Measurements from ENCODE around the gene CRYBG2. TPM values are rescaled to one million over a fixed set of nuclear protein-coding genes. Genes with fewer than 3 reads are reported as not detected.
"Not testable (repeated sequence)": the region's sequence is repeated elsewhere in the genome, so short reads cannot be mapped to it uniquely, and the experiment has no call there.

Gene CRYBG2
- polyA plus RNA-seq, 1 donor from 2014 or later, result 2.5 TPM

GRCh38 chr1:26330276-26330675 is 23.7 kb downstream of the CRYBG2 start:
- Histone ChIP-seq H3K4me3 (ENCODE audit: low read length) (no peak overlapping the region), H3K27ac (ENCODE audit: low read length) (no peak overlapping the region), H3K4me2 (ENCODE audit: low read length) (no peak overlapping the region), H3K9ac (ENCODE audit: low read length) (no peak overlapping the region), H2AFZ (ENCODE audit: low read depth, low read length) (no peak overlapping the region), H3F3A (ENCODE audit: insufficient read depth, low read length, poor library complexity, severe bottlenecking) (no peaks in the 10 kb centered on the region), H3K79me2 (replicated peaks; ENCODE audit: insufficient read depth, low read length) (no peaks in the 10 kb centered on the region), H4K20me1 (ENCODE audit: insufficient read depth) (no peaks in the 10 kb centered on the region), H3K9me3 (ENCODE audit: low read length) (no peaks in the 10 kb centered on the region), H3K9me2 (ENCODE audit: insufficient read depth, low read length) (no peaks in the 10 kb centered on the region), H3K27me3 (ENCODE audit: insufficient read depth, low read depth, low read length) (no peaks in the 10 kb centered on the region), H3K36me3 (ENCODE audit: insufficient read depth, low read length) (no peaks in the 10 kb centered on the region)
- TF ChIP-seq MXI1 (conservative IDR thresholded peaks at IDR 0.05; ENCODE audit: poor library complexity, severe bottlenecking), result no peak
- no peak for TF ChIP-seq POLR2AphosphoS5 (IDR thresholded peaks at IDR 0.05)
- TF ChIP-seq REST (IDR thresholded peaks at IDR 0.05; ENCODE audit: borderline replicate concordance), result no peak
- TF ChIP-seq RAD21 (conservative IDR thresholded peaks at IDR 0.05), result no peak
- TF ChIP-seq CTCF (IDR thresholded peaks at IDR 0.05; ENCODE audit: poor library complexity, severe bottlenecking), result no peak

GRCh38 chr1:26329380-26329779 is 24.6 kb downstream of the CRYBG2 start:
- H3K4me3 ChIP-seq (ENCODE audit: low read length); H3K4me2 ChIP-seq (ENCODE audit: low read length); H3K9me3 ChIP-seq (ENCODE audit: low read length); H3K79me2 ChIP-seq (replicated peaks; ENCODE audit: insufficient read depth, low read length); H2AFZ ChIP-seq (ENCODE audit: low read depth, low read length); H3K9ac ChIP-seq (ENCODE audit: low read length); H3K9me2 ChIP-seq (ENCODE audit: insufficient read depth, low read length); H3F3A ChIP-seq (ENCODE audit: insufficient read depth, low read length, poor library complexity, severe bottlenecking); H4K20me1 ChIP-seq (ENCODE audit: insufficient read depth); H3K27ac ChIP-seq (ENCODE audit: low read length); H3K36me3 ChIP-seq (ENCODE audit: insufficient read depth, low read length); H3K27me3 ChIP-seq (ENCODE audit: insufficient read depth, low read depth, low read length): not testable (repeated sequence)

GRCh38 chr1:26328597-26328996 is 25.3 kb downstream of the CRYBG2 start:
- TF ChIP-seq EP300 (conservative IDR thresholded peaks at IDR 0.05; ENCODE audit: poor library complexity, severe bottlenecking) (no peak), POLR2AphosphoS5 (IDR thresholded peaks at IDR 0.05) (no peak), SMC3 (conservative IDR thresholded peaks at IDR 0.05; ENCODE audit: poor library complexity) (no peak), TAF1 (IDR thresholded peaks at IDR 0.05; ENCODE audit: low read depth) (no peak)
- Histone ChIP-seq H3K36me3 (ENCODE audit: insufficient read depth, low read length) (no peaks in the 10 kb centered on the region), H3F3A (ENCODE audit: insufficient read depth, low read length, poor library complexity, severe bottlenecking) (no peaks in the 10 kb centered on the region), H3K4me2 (ENCODE audit: low read length) (no peak overlapping the region), H4K20me1 (ENCODE audit: insufficient read depth) (no peaks in the 10 kb centered on the region), H3K4me3 (ENCODE audit: low read length) (no peak overlapping the region), H3K27ac (ENCODE audit: low read length) (no peak overlapping the region), H3K9me2 (ENCODE audit: insufficient read depth, low read length) (no peaks in the 10 kb centered on the region), H2AFZ (ENCODE audit: low read depth, low read length) (no peak overlapping the region), H3K9ac (ENCODE audit: low read length) (no peak overlapping the region), H3K27me3 (ENCODE audit: insufficient read depth, low read depth, low read length) (no peaks in the 10 kb centered on the region), H3K79me2 (replicated peaks; ENCODE audit: insufficient read depth, low read length) (no peaks in the 10 kb centered on the region), H3K9me3 (ENCODE audit: low read length) (no peaks in the 10 kb centered on the region)

Data from neural cell (in vitro differentiated cells).